Endothelial cell of umbilical vein (primary cell): Measurements from ENCODE around the gene NUDT21. TPM values are rescaled to one million over a fixed set of nuclear protein-coding genes. Genes with fewer than 3 reads are reported as not detected.

ENCODE experiments used
- BruUV-seq: library from RNA; stranded (reverse); fragments of 400-500 nt; replicated peaks from 2 replicates; lab custom pipeline; 2021; lab: Mats Ljungman, UMichigan
- CTCF ChIA-PET: fragments of 300-600, 350-600 bp; sonication (Branson Sonifier 250); formaldehyde crosslinking; loops from one replicate; lab custom pipeline; 2021; ENCODE audit warnings: antibody characterized with exemption, inconsistent platforms; lab: Charles Lee
- POLR2A ChIA-PET: fragments of 300-600, 350-600 bp; sonication (Branson Sonifier 250); formaldehyde crosslinking; loops from one replicate; lab custom pipeline; 2021; ENCODE audit warnings: antibody characterized with exemption, inconsistent platforms; lab: Charles Lee
- DNase-seq: peaks from one replicate; pipeline ENCODE4 v3.0.0-alpha.2; 2011; ENCODE audit warnings: low read depth, low spot score
- FAIRE-seq: peaks from 2 replicates; lab custom pipeline; 2011; peaks lifted over from hg19 to GRCh38; lab: Jason Lieb, UNC
- H2AFZ ChIP-seq: 2 replicates; pipeline ENCODE4 v1.6.0; 2012; ENCODE audit warnings: low read depth, low read length, control low read depth, inconsistent platforms
- H3K27ac ChIP-seq: 2 replicates; pipeline ENCODE4 v1.5.1; 2011; ENCODE audit warnings: low read depth, mild to moderate bottlenecking, control low read depth, low read length, moderate library complexity; ENCODE audit not compliant: insufficient read depth
- H3K27me3 ChIP-seq, 2 experiments: 2 replicates each; pipeline versions ENCODE4 v1.6.0 to v1.6.1; 2011; ENCODE audit warnings: low read length in 2 of 2, mixed read lengths in 1 of 2; ENCODE audit not compliant: control insufficient read depth in 2 of 2, insufficient read depth in 2 of 2
- H3K36me3 ChIP-seq, 2 experiments: 2 replicates in 1 of 2; 3 replicates in 1 of 2; pipeline ENCODE4 v1.5.1; 2011; ENCODE audit warnings: low read length in 2 of 2, mild to moderate bottlenecking in 1 of 2, moderate library complexity in 1 of 2; ENCODE audit not compliant: control insufficient read depth in 2 of 2, insufficient read depth in 2 of 2; ENCODE audit errors: extremely low read depth in 1 of 2
- H3K4me1 ChIP-seq: 3 replicates; pipeline ENCODE4 v1.5.1; 2011; ENCODE audit warnings: mild to moderate bottlenecking, low read length; ENCODE audit not compliant: control insufficient read depth, insufficient read depth; ENCODE audit errors: extremely low read depth
- H3K4me2 ChIP-seq: 2 replicates; pipeline ENCODE4 v1.6.1; 2011; ENCODE audit warnings: low read length, control low read depth, mixed read lengths; ENCODE audit not compliant: insufficient read depth
- H3K4me3 ChIP-seq, 3 experiments: fragments of 200-600 bp in 1 of 3; sonication (generic), shearing (Covaris generic) in 1 of 3; replicated peaks in 1 of 3; 2 replicates each; pipeline ENCODE4 v1.5.1; 2011 to 2016; ENCODE audit warnings: control low read depth in 3 of 3, low read length in 3 of 3, mild to moderate bottlenecking in 2 of 3, inconsistent platforms in 1 of 3, low read depth in 1 of 3, moderate library complexity in 1 of 3; ENCODE audit not compliant: insufficient read depth in 1 of 3
- H3K79me2 ChIP-seq: 2 replicates; pipeline ENCODE4 v1.6.0; 2012; ENCODE audit warnings: low read length, inconsistent platforms; ENCODE audit not compliant: control insufficient read depth, insufficient read depth
- H3K9ac ChIP-seq: replicated peaks from 2 replicates; pipeline ENCODE3; 2011; ENCODE audit warnings: low read length, control low read depth; ENCODE audit not compliant: insufficient read depth; ENCODE audit errors: extremely low read depth
- H3K9me1 ChIP-seq: replicated peaks from 3 replicates; pipeline ENCODE4 v1.6.0; 2011; ENCODE audit warnings: mild to moderate bottlenecking, low read length; ENCODE audit not compliant: control insufficient read depth, insufficient read depth; ENCODE audit errors: extremely low read depth
- H3K9me3 ChIP-seq: replicated peaks from 2 replicates; pipeline ENCODE4 v1.5.1; 2012; ENCODE audit warnings: low read length, inconsistent platforms; ENCODE audit not compliant: control insufficient read depth, insufficient read depth
- H4K20me1 ChIP-seq: replicated peaks from 2 replicates; pipeline ENCODE3; 2011; ENCODE audit warnings: mild to moderate bottlenecking, low read length; ENCODE audit not compliant: control insufficient read depth, insufficient read depth; ENCODE audit errors: extremely low read depth
- EZH2 ChIP-seq: IDR thresholded peaks from 2 replicates; pipeline ENCODE4 v1.6.1; 2012; ENCODE audit warnings: borderline replicate concordance, low read depth, mild to moderate bottlenecking, moderate library complexity, low read length, inconsistent platforms; ENCODE audit not compliant: severe bottlenecking
- FOS ChIP-seq: IDR thresholded peaks from 2 replicates; pipeline ENCODE4 v1.6.1; 2011; ENCODE audit warnings: mild to moderate bottlenecking, low read length, moderate library complexity, borderline replicate concordance; ENCODE audit not compliant: insufficient read depth
- GATA2 ChIP-seq: IDR thresholded peaks from 2 replicates; pipeline ENCODE4 v1.7.0; 2011; ENCODE audit warnings: low read depth, mild to moderate bottlenecking, moderate library complexity, mixed read lengths, low read length; ENCODE audit not compliant: insufficient read length, insufficient read depth
- JUN ChIP-seq: IDR thresholded peaks from 2 replicates; pipeline ENCODE4 v1.6.1; 2011; ENCODE audit warnings: borderline replicate concordance, low read depth; ENCODE audit not compliant: insufficient read length, insufficient read depth
- MYC ChIP-seq: IDR thresholded peaks from one replicate; pipeline ENCODE4 v1.6.1; 2011; ENCODE audit warnings: mild to moderate bottlenecking, low read depth, low read length
- POLR2A ChIP-seq: IDR thresholded peaks from 2 replicates; pipeline ENCODE4 v1.6.1; 2012; ENCODE audit warnings: low read depth, mild to moderate bottlenecking, control low read depth, low read length
- POLR2AphosphoS5 ChIP-seq: IDR thresholded peaks from 2 replicates; pipeline ENCODE4 v1.6.1; 2012; ENCODE audit warnings: low read depth, mild to moderate bottlenecking, control low read depth, low read length, moderate library complexity; ENCODE audit not compliant: insufficient read depth
- dilution Hi-C: fragments of 300-500 bp; cut with MboI; formaldehyde crosslinking; loops from one replicate; pipeline ENCODE4 v1.15.0; 2019; ENCODE audit warnings: low sequenced_read_pairs; ENCODE audit not compliant: extremely low pct_ligation_motif_present
- intact Hi-C: fragments of 100-400 bp; cut with micrococcal nuclease; formaldehyde crosslinking; loops from one replicate; pipeline ENCODE4 v1.10.0; 2022
- polyA plus RNA-seq, 4 experiments: library from polyadenylated mRNA; depleted of rRNA in 3 of 4; stranded (reverse) in 3 of 4; unstranded in 1 of 4; fragments of >200 nt; gene quantifications; 2 replicates each; pipeline versions ENCODE4 v1.2.1 to v1.2.3, GENCODE V29; 2011 to 2012; ENCODE audit warnings: missing spikeins in 1 of 4
- total RNA-seq: library from RNA; stranded (reverse); gene quantifications from 2 replicates; pipeline ENCODE4 v1.2.3, GENCODE V29; 2021
- TF ChIP-seq, protein P1 (sequence below): IDR thresholded peaks from 2 replicates; pipeline ENCODE4 v1.6.1; 2011; ENCODE audit not compliant: insufficient read depth, insufficient read length
- TF ChIP-seq, protein P2 (sequence below), 2 donors: IDR thresholded peaks; 1 replicate in 1 of 2; 2 replicates in 1 of 2; pipeline ENCODE4 v1.5.1; 2011; ENCODE audit warnings: low read length in 2 of 2, mild to moderate bottlenecking in 2 of 2, moderate library complexity in 2 of 2, control low read depth in 1 of 2, inconsistent platforms in 1 of 2, low read depth in 1 of 2; ENCODE audit not compliant: insufficient read depth in 1 of 2; ENCODE audit errors: extremely low read depth in 1 of 2

Gene NUDT21
- total and polyA plus RNA-seq, 2 donors (not counting 3 experiments of a cell fraction or from before 2014, with no cell fraction given): 56.4 to 158 TPM

DNA sequence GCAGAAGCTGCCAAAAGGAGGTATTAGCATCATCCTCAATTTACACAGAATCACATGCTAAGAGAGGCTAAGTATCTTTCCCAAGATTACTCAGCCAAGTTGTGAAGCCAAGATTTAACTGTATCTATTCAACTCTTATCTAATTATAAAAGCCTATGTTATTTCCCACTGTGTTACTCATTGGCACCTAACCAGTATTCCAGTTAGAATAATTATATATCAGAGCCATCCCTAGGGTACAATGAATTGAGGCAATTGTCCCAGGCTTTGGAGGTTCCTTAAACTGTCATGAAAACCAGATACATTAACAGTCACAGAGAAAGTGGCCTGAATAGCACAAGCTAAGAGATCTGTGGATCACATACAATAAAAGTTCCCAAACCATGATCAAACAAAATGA is 14.9 kb downstream of the NUDT21 start:
- Histone ChIP-seq H3K9me3 (no peaks in the 10 kb centered on the region), H3K9ac (no peak overlapping the region), H3K4me2 (no peak overlapping the region), H4K20me1 (no peaks in the 10 kb centered on the region), H3K79me2 (peaks cover 2% of the 10 kb centered on the region), H3K36me3 (peaks cover 6 to 20% of the 10 kb centered on the region in 2 experiments), H3K4me3 (no peak overlapping the region), H3K27me3 (no peaks in the 10 kb centered on the region), H3K9me1 (no peaks in the 10 kb centered on the region), H3K4me1 (no peaks in the 10 kb centered on the region), H3K27ac (no peak overlapping the region), H2AFZ (no peak overlapping the region)
- no peak for DNase-seq
- CTCF ChIA-PET: no interaction called here
- TF ChIP-seq, protein P1, sequence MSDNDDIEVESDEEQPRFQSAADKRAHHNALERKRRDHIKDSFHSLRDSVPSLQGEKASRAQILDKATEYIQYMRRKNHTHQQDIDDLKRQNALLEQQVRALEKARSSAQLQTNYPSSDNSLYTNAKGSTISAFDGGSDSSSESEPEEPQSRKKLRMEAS: no peak
- TF ChIP-seq GATA2: no peak
- no peak for TF ChIP-seq EZH2
- TF ChIP-seq, protein P2, sequence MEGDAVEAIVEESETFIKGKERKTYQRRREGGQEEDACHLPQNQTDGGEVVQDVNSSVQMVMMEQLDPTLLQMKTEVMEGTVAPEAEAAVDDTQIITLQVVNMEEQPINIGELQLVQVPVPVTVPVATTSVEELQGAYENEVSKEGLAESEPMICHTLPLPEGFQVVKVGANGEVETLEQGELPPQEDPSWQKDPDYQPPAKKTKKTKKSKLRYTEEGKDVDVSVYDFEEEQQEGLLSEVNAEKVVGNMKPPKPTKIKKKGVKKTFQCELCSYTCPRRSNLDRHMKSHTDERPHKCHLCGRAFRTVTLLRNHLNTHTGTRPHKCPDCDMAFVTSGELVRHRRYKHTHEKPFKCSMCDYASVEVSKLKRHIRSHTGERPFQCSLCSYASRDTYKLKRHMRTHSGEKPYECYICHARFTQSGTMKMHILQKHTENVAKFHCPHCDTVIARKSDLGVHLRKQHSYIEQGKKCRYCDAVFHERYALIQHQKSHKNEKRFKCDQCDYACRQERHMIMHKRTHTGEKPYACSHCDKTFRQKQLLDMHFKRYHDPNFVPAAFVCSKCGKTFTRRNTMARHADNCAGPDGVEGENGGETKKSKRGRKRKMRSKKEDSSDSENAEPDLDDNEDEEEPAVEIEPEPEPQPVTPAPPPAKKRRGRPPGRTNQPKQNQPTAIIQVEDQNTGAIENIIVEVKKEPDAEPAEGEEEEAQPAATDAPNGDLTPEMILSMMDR (IDR thresholded peaks at IDR 0.05; ENCODE audit: extremely low read depth in 1 of 2, insufficient read depth in 1 of 2, low read depth in 1 of 2, low read length in 2 of 2): no peak
- no peak for TF ChIP-seq JUN
- no peak for TF ChIP-seq MYC
- no peak for TF ChIP-seq POLR2AphosphoS5
- no peak for TF ChIP-seq POLR2A
- TF ChIP-seq FOS: no peak
- intact Hi-C loops: no loop called here
- BruUV-seq: no TSS peak
- dilution Hi-C loops: no loop called here
- POLR2A ChIA-PET: no interaction called here
- FAIRE-seq: no peak
